AG09319 (cell line): ENCODE results near the gene CTH.

Source experiments
- DNase-seq: peaks from one replicate; pipeline ENCODE4 v3.0.0-alpha.2; 2010; ENCODE audit warnings: low read depth; ENCODE audit errors: extremely low read depth
- CTCF ChIP-seq: IDR thresholded peaks from 2 replicates; pipeline ENCODE4 v1.5.1; 2011; ENCODE audit warnings: low read depth, mild to moderate bottlenecking, inconsistent platforms, low read length, moderate library complexity

The CTH gene

GRCh38 chr1:70397013-70397412, 14.1 kb upstream of the CTH start:
- TF ChIP-seq CTCF, result no peak
- DNase-seq, result no peak

GRCh38 chr1:70400335-70400734, 10.7 kb upstream of the CTH start:
- no peak for TF ChIP-seq CTCF
- DNase-seq, result no peak

- TF ChIP-seq CTCF, result no peak
- no peak for DNase-seq
These were observed 9.1 kb upstream of the CTH start for GRCh38 chr1:70401974-70402373.

- TF ChIP-seq CTCF, result no peak
- no peak for DNase-seq
These were observed 7.3 kb upstream of the CTH start for GRCh38 chr1:70403759-70404158.

GRCh38 chr1:70405780-70406416, 5.2 kb upstream of the CTH start:
- no peak for TF ChIP-seq CTCF
- no peak for DNase-seq

- TF ChIP-seq CTCF, result no peak
- no peak for DNase-seq
These were observed 1.9 kb upstream of the CTH start for GRCh38 chr1:70409136-70409535.

GRCh38 chr1:70411360-70411844, 334 bp downstream of the CTH start:
- no peak for DNase-seq
- TF ChIP-seq CTCF, result no peak
